Measurements from ENCODE around the gene ZNF335. TPM values are rescaled to one million over a fixed set of nuclear protein-coding genes. Genes with fewer than 3 reads are reported as not detected.
A peak's percentile ranks its signal among the peaks of the same experiment; 100 is the strongest.

Gene ZNF335
- total and polyA plus RNA-seq, 2 of the 8 experiments (the other 6 are each of a cell fraction or from before 2014, with no cell fraction given) = 12.4 to 14.6 TPM

DNA sequence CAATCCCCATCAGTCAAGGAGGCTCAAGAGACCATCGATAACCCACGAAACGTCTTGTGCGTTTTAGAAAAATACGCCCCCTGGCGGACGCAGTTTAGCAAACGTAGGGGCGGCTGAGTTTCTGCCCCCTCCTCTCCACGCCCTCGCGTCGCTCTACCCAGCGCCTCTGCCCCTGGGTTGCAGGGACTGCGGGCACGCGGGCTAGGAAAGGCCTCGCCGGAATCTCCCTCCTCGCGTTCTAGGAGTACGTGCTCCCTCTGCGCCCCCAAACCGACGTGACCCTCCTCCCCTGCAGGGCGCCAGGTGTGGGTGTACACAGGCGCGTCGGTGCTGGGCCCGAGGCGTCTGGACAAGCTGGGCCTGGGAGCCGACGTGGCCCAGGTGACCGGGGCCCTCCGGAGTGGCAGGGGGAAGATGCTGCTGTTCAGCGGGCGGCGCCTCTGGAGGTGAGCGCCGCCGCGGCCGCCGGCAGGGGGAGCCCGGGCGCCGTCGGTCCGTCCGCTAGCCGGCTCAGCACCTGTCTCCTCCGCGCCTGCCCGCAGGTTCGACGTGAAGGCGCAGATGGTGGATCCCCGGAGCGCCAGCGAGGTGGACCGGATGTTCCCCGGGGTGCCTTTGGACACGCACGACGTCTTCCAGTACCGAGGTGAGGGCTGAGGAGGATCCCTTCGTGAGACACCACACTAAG, 42.0 kb upstream of the ZNF335 start (continued):
- TF ChIP-seq CHD2 (IDR thresholded peaks at IDR 0.05; ENCODE audit: low read length) (no peak), CBX8 (IDR thresholded peaks at IDR 0.05; ENCODE audit: borderline replicate concordance, low read depth, low read length) (no peak), BACH1 (IDR thresholded peaks at IDR 0.05; ENCODE audit: low read length) (peak; percentile 80), FOSL1 (IDR thresholded peaks at IDR 0.05; ENCODE audit: insufficient read depth, low read depth, low read length) (no peak), RAD21 (IDR thresholded peaks at IDR 0.05 in 1 of 2, conservative IDR thresholded peaks at IDR 0.05 in 1 of 2; ENCODE audit: low read depth in 2 of 2, low read length in 2 of 2) (peak; percentile 75 to 84), KDM5A (IDR thresholded peaks at IDR 0.05; ENCODE audit: low read length) (no peak), EZH2 (IDR thresholded peaks at IDR 0.05; ENCODE audit: low read depth, low read length, severe bottlenecking) (peak; percentile 26), SP4 (IDR thresholded peaks at IDR 0.05; ENCODE audit: low read length) (peak; percentile 59; the same call in 1 of the 2 replicates), SUZ12 (IDR thresholded peaks at IDR 0.05; ENCODE audit: low read length) (no peak; the same call in 1 of the 2 replicates), RNF2 (IDR thresholded peaks at IDR 0.05; ENCODE audit: borderline replicate concordance, low read depth, low read length, missing control alignments, poor library complexity, severe bottlenecking) (no peak), RBBP5 (IDR thresholded peaks at IDR 0.05; ENCODE audit: borderline replicate concordance, low read depth, low read length) (peak; percentile 38; the same call in 1 of the 2 replicates), SIRT6 (IDR thresholded peaks at IDR 0.05; ENCODE audit: low read length) (no peak), JUND (IDR thresholded peaks at IDR 0.05; ENCODE audit: low read length) (no peak), BRCA1 (IDR thresholded peaks at IDR 0.05; ENCODE audit: low read depth, low read length) (no peak)
- TF ChIP-seq, protein P1, sequence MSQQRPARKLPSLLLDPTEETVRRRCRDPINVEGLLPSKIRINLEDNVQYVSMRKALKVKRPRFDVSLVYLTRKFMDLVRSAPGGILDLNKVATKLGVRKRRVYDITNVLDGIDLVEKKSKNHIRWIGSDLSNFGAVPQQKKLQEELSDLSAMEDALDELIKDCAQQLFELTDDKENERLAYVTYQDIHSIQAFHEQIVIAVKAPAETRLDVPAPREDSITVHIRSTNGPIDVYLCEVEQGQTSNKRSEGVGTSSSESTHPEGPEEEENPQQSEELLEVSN (IDR thresholded peaks at IDR 0.05) = peak; percentile 87

Measured in H1 (cell line).